ENCODE data around the gene LIN7B.

The LIN7B gene

GRCh38 chr19:49094505-49095482 is 19.4 kb upstream of the LIN7B start:
- DNase-seq (ENCODE audit: low read depth in 2 of 2): no peak

GRCh38 chr19:49097453-49098288 is 16.5 kb upstream of the LIN7B start:
- DNase-seq (ENCODE audit: low read depth in 2 of 2): peak; percentile 45 to 56

- no peak for DNase-seq (ENCODE audit: low read depth in 2 of 2)
These were observed 15.4 kb upstream of the LIN7B start for GRCh38 chr19:49098795-49099194.

- DNase-seq (ENCODE audit: low read depth in 2 of 2): no peak
These were observed 13.0 kb upstream of the LIN7B start for GRCh38 chr19:49101160-49101559.

- DNase-seq (ENCODE audit: low read depth in 2 of 2): no peak
These were observed 11.9 kb upstream of the LIN7B start for GRCh38 chr19:49102303-49102702.

GRCh38 chr19:49103331-49104085 is 10.7 kb upstream of the LIN7B start:
- DNase-seq (ENCODE audit: low read depth in 2 of 2): no peak

- DNase-seq (ENCODE audit: low read depth in 2 of 2): no peak
These were observed 9.8 kb upstream of the LIN7B start for GRCh38 chr19:49104229-49104864.

- peak; percentile 24 to 42 for DNase-seq (ENCODE audit: low read depth in 2 of 2)
These were observed 7.5 kb upstream of the LIN7B start for GRCh38 chr19:49106648-49107135.

GRCh38 chr19:49107625-49108459 is 6.3 kb upstream of the LIN7B start:
- DNase-seq (ENCODE audit: low read depth in 2 of 2): no peak

GRCh38 chr19:49109051-49109450 is 5.1 kb upstream of the LIN7B start:
- DNase-seq (ENCODE audit: low read depth in 2 of 2): no peak

GRCh38 chr19:49109569-49110233 is 4.5 kb upstream of the LIN7B start:
- no peak for DNase-seq (ENCODE audit: low read depth in 2 of 2)

GRCh38 chr19:49110567-49110966 is 3.6 kb upstream of the LIN7B start:
- no peak for DNase-seq (ENCODE audit: low read depth in 2 of 2)

GRCh38 chr19:49111218-49111998 is 2.8 kb upstream of the LIN7B start:
- DNase-seq (ENCODE audit: low read depth in 2 of 2): no peak

- DNase-seq (ENCODE audit: low read depth in 2 of 2): no peak
These were observed 627 bp downstream of the LIN7B start for GRCh38 chr19:49114630-49115363.

- no peak for DNase-seq (ENCODE audit: low read depth in 2 of 2)
These were observed 2.4 kb downstream of the LIN7B start for GRCh38 chr19:49116544-49116943.

GRCh38 chr19:49117677-49118564 is 3.8 kb downstream of the LIN7B start:
- no peak for DNase-seq (ENCODE audit: low read depth in 2 of 2)

All from activated CD8-positive, alpha-beta memory T cell treated with anti-CD3 and anti-CD28 coated beads for 4 hours (primary cell).